GM12872 (cell line): ENCODE data around the gene KRTAP4-11.

Source experiments
- TF ChIP-seq, protein P1 (sequence below): IDR thresholded peaks from 3 replicates; pipeline ENCODE4 v1.5.1; 2011; ENCODE audit warnings: low read depth, mild to moderate bottlenecking, low read length, moderate library complexity; ENCODE audit not compliant: insufficient read depth

Gene KRTAP4-11

GRCh38 chr17:41067281-41067680, 50.9 kb downstream of the KRTAP4-11 start:
- TF ChIP-seq, protein P1, sequence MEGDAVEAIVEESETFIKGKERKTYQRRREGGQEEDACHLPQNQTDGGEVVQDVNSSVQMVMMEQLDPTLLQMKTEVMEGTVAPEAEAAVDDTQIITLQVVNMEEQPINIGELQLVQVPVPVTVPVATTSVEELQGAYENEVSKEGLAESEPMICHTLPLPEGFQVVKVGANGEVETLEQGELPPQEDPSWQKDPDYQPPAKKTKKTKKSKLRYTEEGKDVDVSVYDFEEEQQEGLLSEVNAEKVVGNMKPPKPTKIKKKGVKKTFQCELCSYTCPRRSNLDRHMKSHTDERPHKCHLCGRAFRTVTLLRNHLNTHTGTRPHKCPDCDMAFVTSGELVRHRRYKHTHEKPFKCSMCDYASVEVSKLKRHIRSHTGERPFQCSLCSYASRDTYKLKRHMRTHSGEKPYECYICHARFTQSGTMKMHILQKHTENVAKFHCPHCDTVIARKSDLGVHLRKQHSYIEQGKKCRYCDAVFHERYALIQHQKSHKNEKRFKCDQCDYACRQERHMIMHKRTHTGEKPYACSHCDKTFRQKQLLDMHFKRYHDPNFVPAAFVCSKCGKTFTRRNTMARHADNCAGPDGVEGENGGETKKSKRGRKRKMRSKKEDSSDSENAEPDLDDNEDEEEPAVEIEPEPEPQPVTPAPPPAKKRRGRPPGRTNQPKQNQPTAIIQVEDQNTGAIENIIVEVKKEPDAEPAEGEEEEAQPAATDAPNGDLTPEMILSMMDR: no peak
